ENCODE measurements around the gene MAFG. TPM values are rescaled to one million over a fixed set of nuclear protein-coding genes. Genes with fewer than 3 reads are reported as not detected.

MAFG gene
- total and polyA plus RNA-seq, 2 of the 13 experiments (the other 11 are each of a cell fraction or from before 2014, with no cell fraction given), result 14.5 to 20.0 TPM

GRCh38 chr17:81962499-81963441, 35.2 kb upstream of the MAFG start (continued):
- TF ChIP-seq SOX13 (IDR thresholded peaks at IDR 0.05) (no peak), SOX13 (CRISPR knock-in tag; conservative IDR thresholded peaks at IDR 0.05 in 1 of 2, IDR thresholded peaks at IDR 0.05 in 1 of 2) (peak in 1 of 2 experiments; percentile 2; a peak in 1 of 4 replicates), HOMEZ (CRISPR knock-in tag; IDR thresholded peaks at IDR 0.05; ENCODE audit: low read depth) (0 out of 2 replicates have a peak, but pooled peaks have one; percentile 4), ZNF563 (CRISPR knock-in tag; IDR thresholded peaks at IDR 0.05) (0 out of 2 replicates have a peak, but pooled peaks have one; percentile 28), ZNF567 (CRISPR knock-in tag; IDR thresholded peaks at IDR 0.05; ENCODE audit: borderline replicate concordance) (no peak), SOX5 (CRISPR knock-in tag; IDR thresholded peaks at IDR 0.05; ENCODE audit: borderline replicate concordance) (no peak), NPAS2 (CRISPR knock-in tag; IDR thresholded peaks at IDR 0.05; ENCODE audit: borderline replicate concordance) (no peak), RXRA (CRISPR knock-in tag; IDR thresholded peaks at IDR 0.05) (no peak), CBX2 (IDR thresholded peaks at IDR 0.05; ENCODE audit: low read depth, low read length) (no peak), CBX2 (CRISPR knock-in tag; IDR thresholded peaks at IDR 0.05; ENCODE audit: low read depth) (no peak), MYC (CRISPR knock-in tag; IDR thresholded peaks at IDR 0.05; ENCODE audit: borderline replicate concordance) (peak; percentile 74; the same call in 1 of the 2 replicates), ZNF687 (CRISPR knock-in tag; IDR thresholded peaks at IDR 0.05) (peak; percentile 81), TRIM22 (IDR thresholded peaks at IDR 0.05) (no peak), ZNF800 (CRISPR knock-in tag; IDR thresholded peaks at IDR 0.05) (no peak), PRPF4 (IDR thresholded peaks at IDR 0.05; ENCODE audit: low read depth, low read length, poor library complexity, severe bottlenecking) (no peak), ZNF3 (CRISPR knock-in tag; IDR thresholded peaks at IDR 0.05) (peak; percentile 4; the same call in 1 of the 2 replicates), ZBTB38 (CRISPR knock-in tag; IDR thresholded peaks at IDR 0.05) (peak; percentile 23)
- TF ChIP-seq, protein P1, sequence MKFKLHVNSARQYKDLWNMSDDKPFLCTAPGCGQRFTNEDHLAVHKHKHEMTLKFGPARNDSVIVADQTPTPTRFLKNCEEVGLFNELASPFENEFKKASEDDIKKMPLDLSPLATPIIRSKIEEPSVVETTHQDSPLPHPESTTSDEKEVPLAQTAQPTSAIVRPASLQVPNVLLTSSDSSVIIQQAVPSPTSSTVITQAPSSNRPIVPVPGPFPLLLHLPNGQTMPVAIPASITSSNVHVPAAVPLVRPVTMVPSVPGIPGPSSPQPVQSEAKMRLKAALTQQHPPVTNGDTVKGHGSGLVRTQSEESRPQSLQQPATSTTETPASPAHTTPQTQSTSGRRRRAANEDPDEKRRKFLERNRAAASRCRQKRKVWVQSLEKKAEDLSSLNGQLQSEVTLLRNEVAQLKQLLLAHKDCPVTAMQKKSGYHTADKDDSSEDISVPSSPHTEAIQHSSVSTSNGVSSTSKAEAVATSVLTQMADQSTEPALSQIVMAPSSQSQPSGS (CRISPR knock-in tag; IDR thresholded peaks at IDR 0.05), result peak; percentile 12; the same call in 1 of the 2 replicates

Data from HepG2 (cell line).